ENCODE measurements around the gene MGAT4B. TPM values are rescaled to one million over a fixed set of nuclear protein-coding genes. Genes with fewer than 3 reads are reported as not detected.

The MGAT4B gene
- total and polyA plus RNA-seq, 2 of the 4 experiments (the other 2 are of a cell fraction), result 73.7 to 155 TPM

DNA sequence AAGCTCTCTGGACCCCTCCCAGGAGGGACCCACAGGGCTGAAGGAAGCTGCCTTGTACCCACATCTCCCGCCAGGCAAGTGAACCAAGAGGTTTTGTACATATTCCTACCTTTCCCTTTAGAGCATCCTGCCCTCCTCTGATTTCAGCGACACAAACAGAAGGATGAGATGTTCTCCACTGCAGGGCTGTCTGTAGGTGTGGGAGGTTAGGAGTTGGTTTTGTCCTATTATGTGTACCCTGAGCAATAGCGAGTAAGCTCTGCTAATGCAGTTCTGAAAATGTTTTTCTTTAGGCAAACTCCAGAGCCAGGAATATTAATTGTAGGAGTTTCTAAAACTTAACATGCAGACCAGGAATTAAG lies 27.0 kb upstream of the MGAT4B start:
- H3K18ac ChIP-seq (ENCODE audit: low read depth, low read length), result no peak overlapping the region
- H3K9me1 ChIP-seq (ENCODE audit: insufficient read depth, low read length), result peaks cover 5% of the 10 kb centered on the region

More for the DNA sequence above, 27.0 kb upstream of the MGAT4B start:
- no peak overlapping the region for H4K91ac ChIP-seq (ENCODE audit: insufficient read depth, low read depth, low read length)
- no peak overlapping the region for H2BK5ac ChIP-seq (ENCODE audit: low read depth, low read length, poor library complexity, severe bottlenecking)
- H3K23ac ChIP-seq (ENCODE audit: low read depth, low read length), result no peak overlapping the region
- dilution Hi-C loops (cut with HindIII; ENCODE audit: low sequenced_read_pairs, unreplicated experiment), result no loop called here
- intact Hi-C loops (cut with micrococcal nuclease), result no loop called here
- H4K20me1 ChIP-seq (ENCODE audit: insufficient read depth, low read length), result peaks cover 82% of the 10 kb centered on the region
- H2BK15ac ChIP-seq (ENCODE audit: low read depth, low read length), result no peak overlapping the region
- H3K27me3 ChIP-seq (ENCODE audit: control insufficient read depth, insufficient read depth, low read length), result no peaks in the 10 kb centered on the region
- no peak overlapping the region for H3K27ac ChIP-seq (ENCODE audit: insufficient read depth, low read length)
- no peak for TF ChIP-seq RCOR1 (IDR thresholded peaks at IDR 0.05; ENCODE audit: insufficient replicate concordance, low read length)
- no peak for TF ChIP-seq SMC3 (IDR thresholded peaks at IDR 0.05; ENCODE audit: low read depth, low read length)
- H3K56ac ChIP-seq (ENCODE audit: extremely low read depth, insufficient read depth, low read length), result no peak overlapping the region
- H3K4me1 ChIP-seq (ENCODE audit: control insufficient read depth, insufficient read depth, low read length), result no peaks in the 10 kb centered on the region
- no peak overlapping the region for H2AFZ ChIP-seq (replicated peaks; ENCODE audit: low read length, poor library complexity)
- no peak overlapping the region for H3K14ac ChIP-seq (replicated peaks; ENCODE audit: low read depth, low read length)
- ChIA-PET POLR2A (ENCODE audit: unreplicated experiment) (no interaction called here), CTCF (no interaction called here)
- no peak for DNase-seq
- no peak overlapping the region for H3K9ac ChIP-seq (ENCODE audit: low read depth, low read length)
- no peak overlapping the region for H2AK5ac ChIP-seq (ENCODE audit: low read depth, low read length)
- H3K4me3 ChIP-seq (ENCODE audit: insufficient read depth, low read depth, low read length), result no peak overlapping the region
- no peak overlapping the region for H3K4me2 ChIP-seq (ENCODE audit: low read depth, low read length)
- ATAC-seq (ENCODE audit: low read depth), result no peak
- H3K9me3 ChIP-seq (ENCODE audit: control insufficient read depth, insufficient read depth, low read length), result no peaks in the 10 kb centered on the region
- peaks cover 22 to 60% of the 10 kb centered on the region in 2 experiments for H3K79me1 ChIP-seq (ENCODE audit: low read depth in 1 of 2, low read length in 2 of 2)
- BruUV-seq (replicated peaks), result no TSS peak
- no peak overlapping the region for H4K5ac ChIP-seq (ENCODE audit: low read depth, low read length)
- H2BK20ac ChIP-seq (ENCODE audit: low read depth, low read length), result no peak overlapping the region
- no peak overlapping the region for H3K4ac ChIP-seq (ENCODE audit: low read depth, low read length)
- no CpG with 5 or more reads among the region's 3 CpGs for WGBS, 2 experiments (ENCODE audit: extremely low coverage in 2 of 2, insufficient read length in 1 of 2)
- no peak overlapping the region for H2BK120ac ChIP-seq (ENCODE audit: low read depth, low read length)
- peaks cover 79% of the 10 kb centered on the region for H3K36me3 ChIP-seq (ENCODE audit: control insufficient read depth, insufficient read depth, low read length)
- H2AK9ac ChIP-seq (replicated peaks; ENCODE audit: low read depth, low read length, poor library complexity), result no peak overlapping the region
- in situ Hi-C loops (cut with MboI; ENCODE audit: low sequenced_read_pairs), result no loop called here
- no peak overlapping the region for H4K8ac ChIP-seq (ENCODE audit: low read depth in 2 of 2, low read length in 2 of 2)

Data from IMR-90 (cell line).